Gastroesophageal sphincter (tissue), 3 donors: Measurements from ENCODE around the gene NBR1.
"Not testable (repeated sequence)": the region's sequence is repeated elsewhere in the genome, so short reads cannot be mapped to it uniquely, and the experiment has no call there.

Experiments
- POLR2A ChIP-seq, 2 donors: fragments of 450-650 bp; IDR thresholded peaks; one replicate each; pipeline ENCODE4 v1.6.1; 2017; ENCODE audit warnings: antibody characterized with exemption in 2 of 2, mild to moderate bottlenecking in 2 of 2, moderate library complexity in 1 of 2
- POLR2AphosphoS5 ChIP-seq: sonication (generic); formaldehyde crosslinking; IDR thresholded peaks from one replicate; pipeline ENCODE4 v1.6.1; 2017; ENCODE audit warnings: antibody characterized with exemption
- TF ChIP-seq, protein P1 (sequence below), 4 experiments: fragments of 200-600 bp in 2 of 4; fragments of 450-650 bp in 2 of 4; sonication (generic) in 1 of 4; IDR thresholded peaks; one replicate each; pipeline ENCODE4 v1.5.1; 2017 to 2019; ENCODE audit warnings: antibody characterized with exemption in 4 of 4, mild to moderate bottlenecking in 2 of 4, moderate library complexity in 2 of 4

DNA sequence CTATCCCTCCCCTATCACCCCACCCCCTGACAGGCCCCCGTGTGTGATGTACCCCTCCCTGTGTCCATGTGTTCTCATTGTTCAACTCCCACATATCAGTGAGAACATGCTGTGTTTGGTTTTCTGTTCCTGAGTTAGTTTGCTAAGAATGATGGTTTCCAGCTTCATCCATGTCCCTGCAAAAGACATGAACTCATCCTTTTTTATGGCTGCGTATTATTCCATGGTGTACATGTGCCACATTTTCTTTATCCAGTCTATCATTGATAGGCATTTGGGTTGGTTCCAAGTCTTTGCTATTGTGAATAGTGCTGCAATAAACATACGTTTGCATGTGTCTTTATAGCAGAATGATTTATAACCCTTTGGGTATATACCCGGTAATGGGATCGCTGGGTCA lies 15.6 kb downstream of the NBR1 start:
- TF ChIP-seq POLR2A (IDR thresholded peaks at IDR 0.05); POLR2AphosphoS5: not testable (repeated sequence)
- TF ChIP-seq, protein P1, sequence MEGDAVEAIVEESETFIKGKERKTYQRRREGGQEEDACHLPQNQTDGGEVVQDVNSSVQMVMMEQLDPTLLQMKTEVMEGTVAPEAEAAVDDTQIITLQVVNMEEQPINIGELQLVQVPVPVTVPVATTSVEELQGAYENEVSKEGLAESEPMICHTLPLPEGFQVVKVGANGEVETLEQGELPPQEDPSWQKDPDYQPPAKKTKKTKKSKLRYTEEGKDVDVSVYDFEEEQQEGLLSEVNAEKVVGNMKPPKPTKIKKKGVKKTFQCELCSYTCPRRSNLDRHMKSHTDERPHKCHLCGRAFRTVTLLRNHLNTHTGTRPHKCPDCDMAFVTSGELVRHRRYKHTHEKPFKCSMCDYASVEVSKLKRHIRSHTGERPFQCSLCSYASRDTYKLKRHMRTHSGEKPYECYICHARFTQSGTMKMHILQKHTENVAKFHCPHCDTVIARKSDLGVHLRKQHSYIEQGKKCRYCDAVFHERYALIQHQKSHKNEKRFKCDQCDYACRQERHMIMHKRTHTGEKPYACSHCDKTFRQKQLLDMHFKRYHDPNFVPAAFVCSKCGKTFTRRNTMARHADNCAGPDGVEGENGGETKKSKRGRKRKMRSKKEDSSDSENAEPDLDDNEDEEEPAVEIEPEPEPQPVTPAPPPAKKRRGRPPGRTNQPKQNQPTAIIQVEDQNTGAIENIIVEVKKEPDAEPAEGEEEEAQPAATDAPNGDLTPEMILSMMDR (IDR thresholded peaks at IDR 0.05), result not testable (repeated sequence)
